ENCODE data around the gene RIPOR3.

DNA sequence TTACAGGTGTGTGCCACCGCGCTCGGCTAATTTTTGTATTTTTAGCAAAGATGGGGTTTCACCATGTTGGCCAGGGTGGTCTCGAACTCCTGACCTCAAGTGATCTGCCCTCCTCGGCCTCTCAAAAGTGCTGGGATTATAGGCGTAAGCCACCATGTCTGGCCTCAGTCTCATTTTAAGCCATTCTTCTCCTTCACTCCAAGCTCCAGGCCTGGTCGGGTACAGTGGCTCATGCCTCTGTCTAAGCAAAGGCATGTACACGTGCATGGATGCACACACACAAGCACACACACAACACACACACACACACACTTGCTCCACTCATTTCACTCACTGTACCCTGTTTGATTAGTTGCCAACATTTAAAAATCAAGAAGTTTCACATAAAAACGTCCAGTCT is 32.3 kb upstream of the RIPOR3 start:
- no peak for TF ChIP-seq CTCF (IDR thresholded peaks at IDR 0.05; ENCODE audit: poor library complexity, severe bottlenecking)
- no peak for TF ChIP-seq EZH2 (IDR thresholded peaks at IDR 0.05; ENCODE audit: borderline replicate concordance, insufficient read depth, low read length, poor library complexity, severe bottlenecking)
